NCI-H1930 (cell line): ENCODE data around the gene ANTXR2.

Source experiments
- DNase-seq, 2 experiments: peaks; one replicate each; lab custom pipeline; 2025; lab: John Stamatoyannopoulos, UW

ANTXR2 gene

DNA sequence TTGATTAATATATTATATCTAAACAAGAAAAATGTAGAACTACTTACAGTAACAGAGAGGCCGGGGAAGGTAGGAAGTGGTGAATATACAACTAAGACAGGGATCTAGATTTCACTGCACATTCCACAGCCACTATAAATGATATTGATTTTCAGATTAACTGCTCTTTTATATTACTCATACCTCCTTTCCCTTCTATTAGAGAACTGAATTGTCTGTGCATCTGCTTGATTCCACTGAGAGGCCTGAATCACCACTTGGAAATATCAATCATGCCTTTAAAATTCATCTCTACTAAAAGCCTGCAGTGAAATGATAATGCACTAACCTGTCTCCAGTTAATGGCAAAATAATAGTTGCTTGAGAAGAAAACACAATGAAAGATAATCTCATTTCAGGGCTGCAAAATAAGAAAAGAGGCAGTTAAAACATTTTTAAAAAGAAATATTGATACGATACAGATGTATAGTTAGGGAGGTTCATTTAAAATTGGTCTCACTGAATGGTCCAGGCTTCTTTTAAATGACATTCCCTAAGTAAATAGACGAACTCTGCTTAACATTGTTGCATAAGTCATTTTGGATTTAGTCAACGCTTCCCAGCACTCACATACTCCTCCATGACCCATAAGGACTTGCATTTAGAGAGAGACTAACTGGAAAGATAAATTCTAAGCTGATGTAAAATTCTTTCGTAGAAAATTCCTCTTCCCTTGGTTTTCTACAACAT lies 3.8 kb downstream of the ANTXR2 start:
- no peak for DNase-seq

DNA sequence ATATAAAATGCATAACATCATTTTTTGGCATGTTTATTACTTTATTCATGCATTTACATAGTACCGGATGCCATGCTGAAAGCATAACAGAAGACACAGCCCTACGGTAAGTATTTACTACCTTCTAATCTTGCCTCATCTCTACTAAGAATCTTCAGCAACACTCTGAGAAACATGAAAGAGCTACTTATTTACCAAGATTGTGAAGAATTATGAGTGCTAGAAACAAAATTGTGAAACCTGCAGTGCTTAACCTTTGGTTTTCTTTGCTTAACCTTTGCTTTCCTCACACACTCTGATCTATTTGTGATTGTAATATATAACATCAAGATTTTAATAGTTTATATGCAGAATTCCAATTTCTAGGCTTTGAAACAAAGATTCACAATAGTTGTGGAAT lies 7.4 kb downstream of the ANTXR2 start:
- no peak for DNase-seq

DNA sequence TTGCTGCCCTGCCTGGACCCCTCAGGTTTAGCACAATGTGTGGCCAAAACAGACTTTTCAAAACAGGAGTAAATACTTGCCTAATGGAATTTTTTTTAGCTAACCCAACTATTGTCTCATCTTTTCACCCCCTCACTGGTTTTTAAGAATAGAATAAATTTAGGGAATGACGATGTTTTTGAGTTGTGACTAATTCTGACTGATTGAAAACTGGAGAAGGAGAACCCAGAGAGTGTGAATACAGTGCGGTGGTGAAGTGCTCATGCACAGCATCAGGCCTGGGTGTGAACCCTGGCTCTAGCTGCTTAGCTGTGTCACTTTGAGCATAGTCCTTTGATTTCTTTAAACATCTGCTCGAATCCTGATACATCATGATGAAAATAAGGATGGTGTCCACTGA lies 10.5 kb downstream of the ANTXR2 start:
- no peak for DNase-seq

DNA sequence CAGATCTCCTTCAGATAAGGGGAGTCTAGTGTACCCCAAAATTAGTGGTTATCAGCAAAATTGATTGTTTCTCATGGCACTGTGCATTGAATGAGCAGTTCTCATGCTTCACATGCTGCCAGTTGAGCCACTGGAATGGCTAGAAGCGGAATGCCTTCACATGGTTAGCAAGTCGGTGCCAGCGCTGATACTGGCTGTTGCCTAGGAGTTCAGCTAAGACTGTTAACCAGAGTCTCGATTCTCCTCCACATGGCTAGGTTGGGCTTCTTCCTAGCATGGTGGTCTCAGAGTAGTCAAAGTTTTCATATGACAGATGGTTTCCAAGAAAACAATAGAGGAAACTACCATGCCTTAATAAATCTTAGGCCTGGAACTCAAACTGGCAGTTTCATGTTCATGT lies 12.2 kb downstream of the ANTXR2 start:
- no peak for DNase-seq

DNA sequence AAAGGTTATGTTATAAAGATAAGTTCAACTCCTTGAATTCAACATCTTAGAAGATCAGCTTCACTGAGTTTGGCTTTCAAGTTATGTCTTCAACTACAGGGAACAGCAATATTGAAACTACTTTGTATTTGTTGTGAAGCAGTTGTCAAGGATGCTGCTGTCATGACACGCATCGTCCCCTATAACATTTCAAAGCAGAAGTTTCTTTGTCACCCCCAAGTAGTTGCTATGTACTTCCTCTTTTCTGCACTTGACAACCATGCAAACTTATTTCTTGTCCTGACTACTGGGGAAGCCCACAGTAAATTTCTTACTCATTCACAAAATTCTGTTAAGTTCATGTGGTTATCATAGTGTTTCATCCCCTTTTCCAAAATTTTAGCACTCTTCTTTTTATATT lies 14.3 kb downstream of the ANTXR2 start:
- no peak for DNase-seq

DNA sequence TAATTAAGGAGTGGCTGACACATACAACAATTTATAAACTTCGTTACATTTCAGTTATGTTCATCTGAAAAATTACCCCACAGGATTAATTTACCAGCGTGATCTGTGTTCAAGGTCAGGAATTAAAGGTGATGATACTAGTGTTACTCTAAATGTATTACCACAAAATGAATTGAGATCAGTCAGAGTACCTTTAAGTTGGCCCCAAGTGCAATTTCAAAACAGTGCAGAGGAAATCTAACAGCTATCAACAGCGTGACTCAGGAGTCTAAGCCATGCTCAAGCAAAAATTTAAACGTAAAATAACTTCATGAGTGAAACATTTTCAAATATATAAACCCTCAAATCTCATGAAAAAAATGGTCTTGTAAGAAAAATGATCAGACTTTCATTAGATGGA lies 18.7 kb downstream of the ANTXR2 start:
- no peak for DNase-seq

DNA sequence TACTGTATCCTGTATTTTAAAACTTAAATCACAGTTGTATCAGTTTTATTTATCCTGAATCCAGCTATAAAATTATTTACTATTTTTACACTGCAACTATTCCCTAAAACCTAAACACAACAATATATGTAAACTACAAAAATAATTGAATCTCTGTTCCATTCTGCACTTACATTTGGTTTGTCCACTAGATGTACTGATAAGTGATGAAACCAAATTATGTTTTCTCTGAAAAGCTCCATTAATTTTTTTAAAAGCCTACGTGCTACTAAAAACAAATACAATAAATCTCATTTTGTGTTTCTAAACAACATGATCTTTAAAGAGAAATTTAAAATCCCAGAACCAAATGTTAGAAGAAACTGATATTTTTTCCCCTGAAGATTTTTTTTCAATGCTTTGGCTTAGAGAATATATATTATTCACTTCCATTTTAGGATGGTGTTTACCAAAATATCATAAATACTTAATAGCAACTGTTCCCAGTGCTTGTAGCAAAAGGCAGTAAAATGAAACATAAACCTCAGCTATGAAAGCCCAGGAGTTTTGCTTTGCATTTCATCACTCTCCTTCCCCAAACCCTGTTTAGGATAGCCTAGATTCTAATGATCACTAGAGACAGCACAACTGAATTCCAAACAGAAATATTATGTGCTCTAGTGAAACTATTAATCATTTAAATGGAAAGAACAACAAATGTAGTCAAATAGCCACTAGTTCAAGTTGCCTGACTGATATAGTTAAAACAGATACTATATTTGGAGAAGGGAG lies 19.7 kb downstream of the ANTXR2 start:
- no peak for DNase-seq

DNA sequence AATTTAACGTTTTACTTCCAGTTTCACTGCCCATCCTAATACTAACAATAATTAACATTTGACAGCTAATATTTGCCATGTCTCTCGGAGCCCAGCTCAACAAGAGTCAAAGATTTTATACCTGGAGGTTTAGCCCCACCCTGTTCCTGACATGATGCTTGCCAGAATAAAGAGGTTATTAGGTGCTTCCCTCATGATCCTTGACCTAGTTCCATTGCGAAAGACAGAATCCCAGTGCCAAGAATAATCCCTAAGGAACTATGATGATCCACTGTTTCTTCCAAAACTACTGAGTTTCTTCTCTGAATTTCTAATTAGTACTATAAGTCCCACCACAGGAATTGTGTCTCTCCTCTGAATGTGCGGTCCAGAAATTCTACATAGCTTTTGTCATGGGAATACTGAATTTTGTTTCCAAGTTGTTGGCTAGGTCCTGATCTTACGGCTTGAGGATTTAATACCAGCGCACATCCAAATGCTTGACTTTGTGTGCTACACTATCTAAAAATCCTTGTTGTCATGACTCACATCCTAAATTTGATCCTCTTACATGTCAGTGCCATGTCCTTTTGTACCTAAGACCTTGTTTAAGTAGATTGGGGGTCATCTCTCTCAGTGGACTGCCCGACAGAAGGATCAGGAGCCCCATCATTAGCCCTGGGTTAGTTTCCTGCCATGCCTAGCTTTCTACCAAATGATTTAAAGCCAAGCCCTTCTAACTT lies 23.1 kb downstream of the ANTXR2 start:
- DNase-seq = no peak

DNA sequence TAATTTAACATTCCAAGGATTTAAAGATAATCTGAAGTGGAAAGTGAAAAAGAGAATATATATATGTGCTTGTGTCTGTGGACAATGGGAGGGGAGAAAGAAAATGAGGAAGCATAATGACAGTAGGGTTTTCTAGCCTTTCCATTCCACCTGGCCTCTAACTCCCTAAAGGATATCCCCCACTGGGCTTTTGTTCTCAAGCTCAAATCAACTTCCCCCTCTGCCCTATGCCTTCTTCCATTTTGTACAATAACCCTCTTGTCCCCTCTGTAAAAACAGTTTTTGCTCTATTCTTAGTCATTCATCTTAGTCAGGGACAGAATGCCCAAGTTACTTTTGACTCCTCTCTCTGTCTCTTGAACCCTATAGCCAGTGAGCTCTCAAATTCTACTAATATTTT lies 23.6 kb downstream of the ANTXR2 start:
- no peak for DNase-seq

DNA sequence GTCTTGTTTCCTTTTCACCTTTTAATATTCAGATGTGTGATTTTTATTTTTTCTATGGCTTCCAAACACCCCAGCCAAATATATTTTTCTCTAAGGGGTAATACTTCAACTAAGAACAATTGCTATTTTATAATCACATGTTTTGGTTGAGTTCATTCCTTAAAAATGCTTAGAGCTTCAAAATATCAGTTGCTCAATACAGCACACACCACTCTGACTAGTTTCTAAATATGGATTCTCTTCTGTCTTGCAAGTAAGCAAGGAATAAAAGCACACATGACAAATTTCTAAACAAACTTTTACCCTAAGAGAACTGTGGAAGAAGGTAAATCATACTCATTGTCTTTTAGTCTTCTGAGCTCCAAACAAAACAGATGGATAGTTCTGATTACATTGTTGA lies 27.2 kb downstream of the ANTXR2 start:
- DNase-seq = no peak

DNA sequence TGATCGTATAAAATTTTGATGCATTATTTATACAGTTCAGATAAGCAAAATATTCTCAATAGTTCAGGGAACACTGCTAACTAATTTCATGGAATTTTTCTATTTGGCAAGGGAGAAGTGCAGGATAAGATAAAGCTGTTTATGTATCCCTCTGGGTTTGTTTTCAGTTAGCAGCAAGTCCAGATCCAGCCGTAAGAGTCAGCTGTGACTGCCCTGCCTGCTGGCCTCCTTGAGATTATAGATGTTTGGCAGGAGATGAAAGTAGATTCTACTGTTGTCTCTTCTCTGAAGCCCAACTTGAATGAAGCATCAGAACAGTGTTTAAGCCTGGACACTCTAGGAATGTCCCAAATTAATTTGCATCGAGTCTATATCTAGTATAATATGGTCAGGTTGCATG lies 29.5 kb downstream of the ANTXR2 start:
- no peak for DNase-seq

DNA sequence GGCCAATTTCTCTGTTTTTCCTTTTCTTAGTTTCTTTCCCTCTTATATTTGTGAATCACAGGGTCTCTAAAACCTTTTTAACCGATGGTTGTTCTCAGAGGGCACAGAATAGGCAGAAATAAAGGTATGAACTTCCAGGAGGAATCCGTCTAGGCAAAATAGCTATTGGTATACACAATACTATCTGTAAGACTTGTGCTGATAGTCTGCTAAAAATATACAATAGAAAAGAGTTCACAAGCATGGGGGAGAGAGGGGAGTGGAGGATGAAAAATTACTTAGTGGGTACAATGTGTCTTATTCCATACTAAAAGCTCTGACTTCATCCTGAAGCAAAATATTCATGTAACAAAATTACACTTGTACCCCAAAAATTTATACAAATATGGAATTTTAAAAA lies 30.2 kb downstream of the ANTXR2 start:
- DNase-seq = no peak

DNA sequence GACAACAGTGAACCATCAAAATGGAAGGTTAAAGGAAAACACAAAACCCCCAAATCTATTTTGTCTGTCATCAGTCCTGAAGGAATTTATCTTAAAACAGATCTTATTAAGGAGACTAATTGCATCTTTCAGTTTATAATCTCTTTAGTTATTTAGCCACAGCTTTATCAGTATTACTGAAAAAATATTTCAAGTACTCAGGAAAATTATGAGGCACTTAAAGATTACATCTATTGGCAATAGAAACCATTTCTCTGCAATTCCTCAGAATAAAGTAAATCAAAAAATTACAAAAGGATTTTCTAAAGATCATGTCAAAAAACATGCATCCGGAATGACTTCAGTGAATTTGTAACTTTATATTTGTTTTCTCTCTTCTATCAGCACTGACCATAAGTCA lies 35.2 kb downstream of the ANTXR2 start:
- DNase-seq = no peak

DNA sequence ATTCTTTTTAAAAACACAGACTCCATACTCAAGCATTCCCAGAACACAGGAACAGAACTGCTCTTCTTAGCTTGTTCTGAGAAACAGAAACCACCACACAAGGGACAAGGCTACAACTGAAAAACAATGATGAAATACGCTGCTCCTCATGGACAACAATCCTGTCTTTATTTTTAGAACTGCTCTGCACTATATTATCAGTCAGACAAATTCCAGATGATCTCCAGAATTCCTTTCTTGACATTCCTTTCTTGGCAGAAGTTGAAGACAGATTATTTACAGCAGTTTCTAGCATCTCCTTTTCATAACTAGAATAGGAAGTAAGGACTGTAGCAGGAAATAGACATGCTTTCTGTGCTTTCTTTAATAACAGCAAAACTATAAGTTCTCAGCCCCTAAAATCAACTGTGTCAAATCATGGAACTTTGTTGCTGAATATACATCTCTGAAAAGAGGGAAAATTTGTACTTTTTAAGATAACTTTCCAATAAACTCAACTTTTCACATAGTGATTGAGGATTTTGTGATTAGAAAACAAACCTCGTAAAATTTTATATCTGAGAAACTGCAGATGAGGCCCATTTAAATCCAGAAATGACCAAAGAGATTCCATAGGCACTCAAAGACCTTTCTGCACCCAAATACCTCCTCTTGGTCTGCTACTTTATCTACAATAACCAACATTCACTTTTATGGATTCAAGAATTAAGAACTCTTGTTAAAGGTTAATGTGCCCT lies 35.9 kb downstream of the ANTXR2 start:
- no peak for DNase-seq

DNA sequence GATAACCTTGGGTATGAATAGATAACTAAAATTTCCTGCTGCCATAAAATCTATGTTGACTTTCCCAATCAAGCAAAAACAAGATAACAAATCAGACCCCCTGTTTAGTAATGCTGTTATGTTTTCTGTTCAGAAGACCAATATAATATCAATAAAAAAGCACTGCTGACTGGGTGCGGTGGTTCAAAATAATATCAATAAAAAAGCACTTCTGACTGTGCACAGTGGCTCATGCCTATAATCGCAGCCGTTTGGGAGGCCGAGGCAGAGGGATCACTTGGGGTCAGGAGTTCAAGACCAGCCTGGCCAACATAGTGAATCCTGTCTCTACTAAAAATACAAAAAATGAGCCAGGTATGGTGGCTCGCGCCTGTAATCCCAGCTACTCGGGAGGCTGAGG lies 36.7 kb downstream of the ANTXR2 start:
- DNase-seq = no peak

DNA sequence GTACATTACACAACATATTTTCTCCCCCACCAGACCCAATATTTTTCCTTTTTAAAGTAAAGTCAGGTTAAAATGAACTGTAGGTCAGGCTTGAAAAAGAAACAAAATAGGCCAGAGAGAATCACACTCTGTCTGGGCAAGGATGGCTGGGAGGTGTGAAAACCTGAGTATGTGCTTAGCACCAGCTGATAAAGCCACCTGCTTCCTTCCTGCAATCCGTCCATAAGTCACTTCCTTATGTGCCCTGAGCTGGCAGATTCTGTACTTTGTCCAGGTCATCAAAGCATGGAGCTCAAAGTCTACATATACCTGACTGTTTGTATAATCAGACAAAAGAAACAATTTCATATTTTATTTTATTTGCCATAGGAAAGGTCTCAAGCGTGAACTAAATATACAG lies 37.7 kb downstream of the ANTXR2 start:
- DNase-seq = no peak

DNA sequence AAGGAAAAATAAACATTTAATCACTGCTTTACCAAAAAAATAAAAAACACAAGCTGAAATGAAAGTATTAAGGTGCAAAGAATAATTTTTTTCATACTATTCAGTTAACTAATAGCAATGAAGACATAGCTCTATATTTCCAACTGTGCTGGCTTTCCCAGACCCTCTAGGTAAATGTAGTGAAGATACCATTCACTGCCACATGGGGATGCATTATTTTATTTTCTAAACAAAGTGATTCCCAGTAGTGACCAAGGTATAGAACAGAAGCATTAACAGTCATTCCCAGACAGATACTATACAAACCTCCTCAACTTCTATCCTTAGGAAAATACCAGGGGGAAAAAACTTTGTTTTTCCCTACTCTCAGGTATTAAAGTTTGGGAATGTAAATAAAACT lies 39.4 kb downstream of the ANTXR2 start:
- DNase-seq = no peak

DNA sequence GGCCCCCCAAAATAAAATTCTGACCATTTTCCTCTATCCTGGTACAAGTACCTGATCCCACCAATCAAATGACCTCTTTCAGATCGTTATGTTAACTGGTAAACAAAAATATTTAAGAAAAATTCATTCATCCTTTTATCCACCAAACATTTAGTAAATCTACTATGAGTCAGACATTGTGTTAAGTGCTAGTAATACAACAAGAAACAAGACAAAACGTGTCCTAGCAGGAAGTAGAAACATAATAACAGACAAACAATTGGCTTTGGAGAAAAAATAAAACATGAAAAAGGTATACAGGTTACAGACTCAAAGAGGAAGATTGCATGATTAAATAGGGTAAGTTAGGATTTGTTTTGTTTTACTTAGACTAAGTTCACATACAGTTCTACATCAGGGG lies 43.7 kb downstream of the ANTXR2 start:
- no peak for DNase-seq

DNA sequence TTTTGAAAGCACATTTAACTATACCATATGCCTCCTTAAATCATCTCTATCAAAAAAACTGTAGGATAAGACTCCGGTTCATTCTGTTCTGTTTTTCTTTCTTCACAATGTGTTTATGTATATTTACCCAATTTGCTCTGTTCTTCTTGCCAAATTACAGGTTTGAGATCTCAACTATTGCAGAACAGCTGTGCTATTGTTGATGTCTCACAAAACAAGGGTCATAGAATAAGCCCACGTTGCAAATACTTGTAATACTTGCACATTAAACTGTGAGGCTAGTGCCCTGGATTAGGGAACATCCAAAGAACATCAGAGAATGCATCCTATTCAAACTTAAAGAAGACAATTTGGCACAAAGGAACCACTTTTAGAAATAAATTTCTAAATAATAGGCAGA lies 45.4 kb downstream of the ANTXR2 start:
- no peak for DNase-seq

DNA sequence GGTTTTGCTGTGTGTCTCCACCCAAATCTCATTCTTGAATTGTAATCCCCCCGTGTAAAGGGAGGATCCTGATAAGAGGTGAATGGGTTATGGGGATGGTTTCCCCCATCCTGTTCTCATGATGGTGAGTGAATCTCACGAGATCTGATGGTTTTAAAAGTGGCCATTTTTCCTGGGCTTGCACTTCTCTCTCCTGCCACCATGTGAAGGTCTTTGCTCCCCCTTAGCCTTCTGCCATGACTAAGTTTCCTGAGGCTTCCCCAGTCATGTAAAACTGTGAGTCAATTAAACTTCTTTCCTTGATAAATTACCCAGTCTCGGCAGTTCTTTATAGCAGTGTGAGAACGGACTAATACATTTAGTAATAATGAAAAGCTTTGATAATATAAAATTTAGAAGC lies 46.9 kb downstream of the ANTXR2 start:
- no peak for DNase-seq

DNA sequence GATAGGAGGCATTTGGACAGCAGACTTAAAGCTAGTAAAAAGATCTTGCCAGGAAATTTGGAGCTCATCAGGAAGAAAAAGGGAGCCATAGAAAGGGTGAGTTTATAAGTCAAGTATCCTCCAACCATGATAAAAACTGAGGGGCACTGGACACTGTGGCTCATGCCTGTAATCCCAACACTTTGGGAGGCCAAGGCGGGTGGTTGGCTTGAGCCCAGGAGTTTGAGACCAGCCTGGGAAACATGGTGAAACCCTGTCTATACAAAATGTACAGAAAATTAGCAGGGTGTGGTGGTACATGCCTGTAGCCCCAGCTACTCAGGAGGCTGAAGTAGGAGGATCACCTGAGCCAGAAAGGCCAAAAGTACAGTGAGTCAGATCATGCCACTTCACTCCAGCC lies 48.7 kb downstream of the ANTXR2 start:
- no peak for DNase-seq

DNA sequence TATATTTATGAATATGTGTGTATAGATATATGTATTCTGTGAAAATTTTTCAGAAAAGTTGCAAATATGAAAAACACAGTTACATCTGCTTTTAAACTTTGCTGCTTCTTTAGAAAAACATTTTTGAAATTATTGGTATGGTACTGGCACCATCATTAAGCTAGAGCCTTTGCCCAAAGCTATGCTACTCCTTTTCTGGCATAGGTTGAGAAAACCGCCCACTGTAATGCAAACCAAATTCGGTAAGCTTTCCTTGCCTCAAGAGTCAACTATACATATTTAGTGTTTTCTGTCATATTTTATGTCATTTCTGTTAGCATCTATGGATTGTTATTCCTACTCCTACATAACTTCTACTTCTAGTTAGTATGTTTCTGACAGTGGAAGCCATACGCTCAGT lies 50.7 kb downstream of the ANTXR2 start:
- DNase-seq = no peak
